GM18499 (cell line): Measurements from ENCODE around the gene ADAP2.
A peak's percentile ranks its signal among the peaks of the same experiment; 100 is the strongest.
"Not testable (repeated sequence)": the region's sequence is repeated elsewhere in the genome, so short reads cannot be mapped to it uniquely, and the experiment has no call there.

ENCODE experiments used
- ATAC-seq: cut with Tn5 transposase; IDR thresholded peaks from one replicate; pipeline ENCODE4 v1.9.1; 2021; ENCODE audit warnings: moderate number of reproducible peaks; ENCODE audit not compliant: insufficient read depth, unreplicated experiment

ADAP2 gene, protein sequence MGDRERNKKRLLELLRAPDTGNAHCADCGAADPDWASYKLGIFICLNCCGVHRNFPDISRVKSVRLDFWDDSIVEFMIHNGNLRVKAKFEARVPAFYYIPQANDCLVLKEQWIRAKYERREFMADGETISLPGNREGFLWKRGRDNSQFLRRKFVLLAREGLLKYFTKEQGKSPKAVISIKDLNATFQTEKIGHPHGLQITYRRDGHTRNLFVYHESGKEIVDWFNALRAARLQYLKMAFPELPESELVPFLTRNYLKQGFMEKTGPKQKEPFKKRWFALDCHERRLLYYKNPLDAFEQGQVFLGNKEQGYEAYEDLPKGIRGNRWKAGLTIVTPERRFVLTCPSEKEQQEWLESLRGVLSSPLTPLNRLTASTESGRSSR

GRCh38 chr17:30921544-30922196 lies at the start of gene ADAP2:
TSS of gene ADAP2 (plus strand) at chr17:30921945. CDS start at chr17:30922015, 70 bp downstream.
- no peak for ATAC-seq

DNA sequence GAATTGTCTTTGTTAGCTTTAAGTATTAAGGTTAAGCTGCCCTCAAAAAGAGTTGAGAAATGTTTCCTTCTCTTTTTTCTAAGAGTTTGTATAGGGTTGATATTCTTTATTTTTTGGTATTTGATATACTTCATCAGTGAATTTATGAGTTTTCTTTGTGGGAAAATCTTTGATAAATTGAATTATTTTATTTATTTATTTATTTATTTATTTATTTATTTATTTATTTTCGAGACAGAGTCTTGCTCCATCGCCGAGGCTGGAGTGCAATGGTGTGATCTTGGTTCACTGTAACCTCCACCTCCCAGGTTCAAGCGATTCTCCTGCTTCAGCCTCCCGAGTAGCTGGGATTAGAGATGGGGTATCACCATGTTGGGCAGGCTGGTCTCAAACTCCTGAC lies 35.6 kb upstream of the ADAP2 start:
- ATAC-seq: no peak

DNA sequence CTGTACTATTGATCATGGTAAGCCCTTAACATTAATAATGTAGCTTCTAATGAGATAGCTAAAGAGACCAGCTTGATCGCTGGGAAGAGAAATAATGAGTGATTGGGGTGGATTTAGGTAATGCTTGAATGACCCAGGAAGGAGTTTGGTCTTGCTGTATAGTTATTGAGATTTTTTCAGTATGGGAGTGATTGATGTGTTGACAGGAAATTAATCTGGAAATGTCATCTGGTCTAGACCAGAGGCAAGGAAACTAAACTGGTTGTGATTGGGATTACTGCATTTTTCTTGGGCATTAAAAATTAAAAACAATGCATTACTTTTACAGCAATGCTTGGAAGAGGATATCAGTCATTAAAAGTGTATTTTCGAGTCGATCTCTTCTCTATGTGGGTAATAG lies 27.5 kb upstream of the ADAP2 start:
- no peak for ATAC-seq

GRCh38 chr17:30897311-30897710 lies 24.4 kb upstream of the ADAP2 start:
- no peak for ATAC-seq

DNA sequence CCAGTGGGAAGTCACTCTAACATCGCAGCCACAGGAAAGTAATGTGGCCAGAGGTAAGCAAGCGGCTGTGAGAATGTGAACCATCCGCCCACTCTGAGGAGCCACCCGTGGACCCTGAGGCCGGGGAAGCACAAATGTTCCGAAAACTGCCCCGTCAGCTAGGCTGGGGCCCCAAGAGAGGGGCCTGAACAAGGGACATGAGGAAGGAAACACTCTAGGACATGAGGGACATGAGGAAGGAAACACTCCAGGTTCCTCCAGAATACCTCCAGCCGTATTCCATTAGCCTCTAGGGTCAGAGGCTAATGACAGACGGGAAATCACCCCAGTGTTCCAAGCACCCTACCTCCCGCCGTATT lies 16.0 kb upstream of the ADAP2 start:
- no peak for ATAC-seq

DNA sequence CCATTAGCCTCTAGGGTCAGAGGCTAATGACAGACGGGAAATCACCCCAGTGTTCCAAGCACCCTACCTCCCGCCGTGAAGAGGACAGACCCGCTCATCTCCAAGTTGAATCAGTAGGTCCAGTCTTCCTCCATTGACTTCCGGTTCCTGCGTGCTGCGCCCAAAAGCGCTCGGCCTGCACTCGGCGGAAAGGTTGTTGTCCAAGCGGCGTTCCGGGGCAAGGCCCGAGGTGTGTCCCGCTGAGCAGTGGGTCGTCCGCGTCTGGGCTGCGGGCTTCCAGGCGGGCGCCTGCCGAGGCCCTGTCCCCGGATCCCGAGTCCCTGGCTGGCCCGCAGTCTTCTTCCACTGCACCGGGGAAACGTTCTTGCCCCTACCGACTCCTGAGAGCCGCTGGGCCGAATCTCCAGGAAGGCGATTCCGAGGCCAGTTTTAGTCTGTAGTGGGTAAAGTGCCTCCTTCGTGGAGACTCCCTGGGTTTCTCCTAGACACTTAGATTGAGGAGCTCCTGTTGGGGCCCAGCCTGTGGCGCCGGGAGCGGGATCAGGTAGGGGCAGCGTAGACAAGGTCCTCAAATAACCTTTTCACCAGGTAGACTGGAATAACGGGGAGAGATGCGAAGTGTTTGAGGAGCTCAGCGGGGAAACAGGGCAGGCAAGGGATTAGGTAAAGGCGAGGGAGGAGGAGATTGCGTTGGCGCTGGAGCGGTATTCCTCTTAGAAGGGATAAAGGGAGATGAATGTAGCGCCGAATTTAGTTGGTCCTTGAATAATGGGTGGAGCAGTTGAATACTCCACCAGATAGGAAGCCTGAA lies 15.4 kb upstream of the ADAP2 start, which contains the start of gene TEFM:
TSS of gene TEFM (minus strand) at position 138 of the 811 bp plus-strand sequence. CDS start at position 98, 40 bp downstream.
- peak; percentile 59 for ATAC-seq

GRCh38 chr17:30908717-30909420 lies 12.9 kb upstream of the ADAP2 start:
- no peak for ATAC-seq

- ATAC-seq: not testable (repeated sequence)
Observed at GRCh38 chr17:30910151-30910550, 11.6 kb upstream of the ADAP2 start.

DNA sequence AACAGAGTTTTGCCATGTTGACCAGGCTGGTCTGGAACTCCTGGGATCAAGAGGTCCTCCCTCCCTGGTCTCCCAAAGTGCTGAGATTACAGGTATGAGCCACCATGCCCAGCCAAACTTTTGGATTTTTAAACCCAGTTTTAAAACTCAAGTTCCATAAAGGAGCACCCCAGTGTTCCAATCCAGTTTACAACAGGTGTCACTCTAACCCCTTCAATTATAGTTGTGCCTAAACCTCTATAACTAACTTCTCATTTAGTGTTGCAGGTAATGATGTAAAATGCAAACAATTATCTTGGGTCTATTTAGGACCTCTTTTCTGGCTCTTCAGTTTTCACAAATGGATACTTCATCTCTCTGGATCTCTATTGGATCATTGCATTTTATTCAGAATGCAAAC lies 7.8 kb upstream of the ADAP2 start:
- ATAC-seq: no peak

DNA sequence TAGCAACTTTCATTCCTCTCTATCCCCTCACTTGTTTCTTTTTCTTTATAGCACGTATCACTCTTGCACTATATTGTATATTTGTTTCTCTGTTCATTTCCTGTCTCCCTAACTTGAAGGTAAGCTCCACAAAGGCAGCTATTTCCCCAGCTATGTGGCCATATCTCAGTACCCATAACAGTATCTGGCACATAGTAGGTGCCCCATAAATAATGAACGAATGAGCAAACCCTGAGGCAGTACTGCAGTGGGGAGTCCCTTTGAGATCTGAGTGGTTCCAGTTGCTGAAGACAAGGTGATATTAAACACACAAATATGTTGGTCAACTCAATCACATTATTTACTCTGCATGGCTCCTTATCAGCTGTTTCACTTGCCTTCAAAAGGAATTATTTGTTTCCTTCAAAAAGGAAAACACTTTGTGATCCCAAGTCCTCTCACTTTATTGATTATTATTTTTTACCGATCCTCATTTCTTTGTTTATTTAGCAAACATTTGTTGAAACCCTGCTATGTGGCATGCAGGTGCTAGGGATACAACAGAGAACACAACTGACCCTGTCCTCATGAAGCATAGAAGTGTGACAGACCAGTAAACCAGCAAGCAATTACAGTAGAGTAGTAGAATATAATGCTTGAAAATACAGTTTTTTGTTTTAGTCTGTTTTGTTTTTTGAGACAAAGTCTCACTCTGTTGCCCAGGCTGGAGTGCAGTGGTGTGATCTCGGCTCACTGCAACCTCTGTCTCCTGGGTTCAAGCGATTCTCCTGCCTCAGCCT lies 5.7 kb upstream of the ADAP2 start:
- no peak for ATAC-seq

DNA sequence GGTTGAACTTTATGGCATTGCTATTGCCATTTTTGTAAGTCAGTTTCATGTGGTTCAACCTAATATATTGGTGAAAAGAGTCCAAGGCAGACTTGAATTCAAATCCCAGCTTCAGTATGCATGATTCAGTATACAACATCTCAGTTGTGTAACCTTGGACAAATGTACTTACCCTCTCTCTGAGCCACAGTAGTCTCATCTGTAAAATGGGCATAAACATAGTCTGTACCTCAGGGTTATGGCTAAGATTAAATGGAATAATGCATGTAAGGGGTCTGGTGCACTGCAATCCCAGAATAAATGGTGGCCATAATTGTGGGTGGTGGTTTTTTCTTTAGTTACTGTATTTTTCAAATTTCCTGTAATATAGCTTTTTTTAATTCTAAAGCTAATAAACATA lies 4.7 kb upstream of the ADAP2 start:
- ATAC-seq: no peak

DNA sequence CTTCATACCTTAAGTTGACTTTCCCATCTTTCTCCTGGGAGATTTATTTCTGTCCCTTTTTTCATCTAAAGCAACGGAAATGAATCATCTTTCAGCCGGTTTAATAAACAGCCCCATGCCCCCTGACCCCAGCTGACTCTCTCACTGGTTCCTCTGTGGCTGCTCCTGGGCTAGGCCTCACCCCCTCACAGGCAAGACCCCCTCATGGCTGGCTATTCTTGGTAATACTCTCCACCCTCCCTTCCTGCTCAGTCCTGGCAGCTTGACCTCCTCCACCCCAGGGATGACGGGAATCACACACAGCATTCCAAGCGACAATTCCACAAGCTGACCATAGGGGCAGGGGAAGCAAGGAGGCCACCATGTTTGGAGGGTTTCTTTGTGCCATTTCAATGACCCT lies 1.5 kb upstream of the ADAP2 start:
- no peak for ATAC-seq

GRCh38 chr17:30920683-30921543 lies 832 bp upstream of the ADAP2 start:
- ATAC-seq: no peak

GRCh38 chr17:30922235-30923030 lies 688 bp downstream of the ADAP2 start:
- ATAC-seq: no peak

DNA sequence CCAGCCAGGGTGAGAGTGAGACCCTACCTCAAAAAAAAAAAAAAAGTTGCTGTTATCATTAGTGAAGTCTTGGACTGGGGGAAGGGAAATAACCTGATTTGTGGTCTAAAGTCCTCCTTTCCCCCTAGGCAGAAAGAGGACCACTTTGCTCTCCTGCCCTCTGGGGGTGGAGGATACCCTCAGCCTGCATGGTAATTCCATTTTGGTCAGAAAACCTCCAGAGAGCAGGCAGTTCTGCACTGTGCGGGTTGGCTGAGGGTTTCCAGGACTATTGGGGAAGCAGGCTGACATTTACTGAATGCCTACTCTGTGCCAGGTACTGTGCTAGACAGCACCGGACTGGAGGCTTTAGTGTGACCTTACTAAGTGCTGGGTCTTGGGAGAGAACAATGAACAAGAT lies 2.6 kb downstream of the ADAP2 start:
- ATAC-seq: no peak

GRCh38 chr17:30926516-30926915 lies 4.8 kb downstream of the ADAP2 start:
- no peak for ATAC-seq

DNA sequence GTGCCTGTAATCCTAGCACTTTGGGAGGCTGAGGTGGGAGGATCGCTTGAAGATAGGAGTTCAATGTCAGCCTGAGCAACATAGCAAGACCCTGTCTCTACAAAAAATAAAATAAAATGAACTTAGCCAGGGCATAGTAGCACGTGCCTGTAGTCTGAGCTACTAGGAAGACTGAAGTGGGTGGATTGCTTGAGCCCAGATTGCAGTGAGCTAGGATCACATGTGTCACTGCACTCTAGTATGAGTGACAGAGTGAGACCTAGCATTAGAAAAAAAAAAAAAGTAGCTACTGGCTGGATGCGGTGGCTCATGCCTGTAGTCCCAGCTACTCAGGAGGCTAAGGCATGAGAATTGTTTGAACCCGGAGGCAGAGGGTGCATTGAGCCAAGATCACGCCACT lies 6.0 kb downstream of the ADAP2 start:
- no peak for ATAC-seq

GRCh38 chr17:30928584-30928983 lies 6.8 kb downstream of the ADAP2 start:
- ATAC-seq: no peak
